ENCODE measurements around the gene DROSHA. TPM values are rescaled to one million over a fixed set of nuclear protein-coding genes. Genes with fewer than 3 reads are reported as not detected.

DROSHA gene
- total RNA-seq, 1 experiment from 2014 or later = 162 TPM

- intact Hi-C loops (cut with micrococcal nuclease; ENCODE audit: unreplicated experiment) = no loop called here
- peaks cover 37% of the 10 kb centered on the region for H3K36me3 ChIP-seq (ENCODE audit: low read depth)
Observed at GRCh38 chr5:31516802-31517201, 15.1 kb downstream of the DROSHA start.

DNA sequence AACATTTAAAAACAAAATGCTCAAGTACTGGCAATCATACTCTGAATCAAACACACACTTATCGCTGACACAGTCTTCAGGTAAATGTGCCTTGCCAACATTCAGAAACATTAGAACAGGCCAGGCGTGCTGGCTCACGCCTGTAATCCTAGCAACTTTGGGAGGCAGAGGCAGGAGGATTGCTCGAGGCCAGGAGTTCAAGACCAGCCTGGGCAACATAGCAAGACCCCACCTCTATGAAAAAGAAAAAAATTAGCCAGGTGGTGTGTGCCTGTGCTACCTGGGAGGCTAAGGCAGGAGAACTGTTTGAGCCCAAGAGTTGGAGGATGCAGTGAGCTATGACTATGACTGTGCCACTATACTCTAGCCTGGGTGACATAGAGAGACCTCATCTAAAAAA lies 20.6 kb downstream of the DROSHA start:
- Histone ChIP-seq H4K20me1 (ENCODE audit: insufficient read depth) (peaks cover 9% of the 10 kb centered on the region; the same call in 1 of the 2 replicates), H3K36me3 (ENCODE audit: low read depth) (peaks cover 50% of the 10 kb centered on the region), H3K79me2 (ENCODE audit: low read depth) (no peaks in the 10 kb centered on the region), H2AFZ (no peak overlapping the region), H3K4me1 (replicated peaks; ENCODE audit: insufficient read depth) (no peaks in the 10 kb centered on the region), H3K27me3 (ENCODE audit: insufficient read depth, low read depth) (no peaks in the 10 kb centered on the region), H3K4me2 (no peak overlapping the region), H3K27ac (no peak overlapping the region), H3K9me3 (ENCODE audit: insufficient read depth, low read depth) (no peaks in the 10 kb centered on the region), H3F3A (ENCODE audit: insufficient read depth, low read depth) (no peaks in the 10 kb centered on the region), H3K4me3 (no peak overlapping the region), H3K9me2 (ENCODE audit: insufficient read depth) (no peaks in the 10 kb centered on the region)
- POLR2A ChIA-PET (ENCODE audit: unreplicated experiment) = no interaction called here
- CTCF ChIA-PET = no interaction called here
- intact Hi-C loops (cut with micrococcal nuclease; ENCODE audit: unreplicated experiment) = no loop called here
- DNase-seq = no peak
- TF ChIP-seq, protein P1, sequence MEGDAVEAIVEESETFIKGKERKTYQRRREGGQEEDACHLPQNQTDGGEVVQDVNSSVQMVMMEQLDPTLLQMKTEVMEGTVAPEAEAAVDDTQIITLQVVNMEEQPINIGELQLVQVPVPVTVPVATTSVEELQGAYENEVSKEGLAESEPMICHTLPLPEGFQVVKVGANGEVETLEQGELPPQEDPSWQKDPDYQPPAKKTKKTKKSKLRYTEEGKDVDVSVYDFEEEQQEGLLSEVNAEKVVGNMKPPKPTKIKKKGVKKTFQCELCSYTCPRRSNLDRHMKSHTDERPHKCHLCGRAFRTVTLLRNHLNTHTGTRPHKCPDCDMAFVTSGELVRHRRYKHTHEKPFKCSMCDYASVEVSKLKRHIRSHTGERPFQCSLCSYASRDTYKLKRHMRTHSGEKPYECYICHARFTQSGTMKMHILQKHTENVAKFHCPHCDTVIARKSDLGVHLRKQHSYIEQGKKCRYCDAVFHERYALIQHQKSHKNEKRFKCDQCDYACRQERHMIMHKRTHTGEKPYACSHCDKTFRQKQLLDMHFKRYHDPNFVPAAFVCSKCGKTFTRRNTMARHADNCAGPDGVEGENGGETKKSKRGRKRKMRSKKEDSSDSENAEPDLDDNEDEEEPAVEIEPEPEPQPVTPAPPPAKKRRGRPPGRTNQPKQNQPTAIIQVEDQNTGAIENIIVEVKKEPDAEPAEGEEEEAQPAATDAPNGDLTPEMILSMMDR (conservative IDR thresholded peaks at IDR 0.05) = no peak
- TF ChIP-seq EZH2 (IDR thresholded peaks at IDR 0.05; ENCODE audit: low read depth) = no peak
- no TSS peak for BruUV-seq (replicated peaks)

More at GRCh38 chr5:31516802-31517201, 15.1 kb downstream of the DROSHA start:
- Histone ChIP-seq H3K9me2 (ENCODE audit: insufficient read depth) (no peaks in the 10 kb centered on the region), H3K79me2 (ENCODE audit: low read depth) (no peaks in the 10 kb centered on the region), H3K27ac (no peak overlapping the region), H3K9me3 (ENCODE audit: insufficient read depth, low read depth) (no peaks in the 10 kb centered on the region), H3K4me1 (replicated peaks; ENCODE audit: insufficient read depth) (no peaks in the 10 kb centered on the region), H3F3A (ENCODE audit: insufficient read depth, low read depth) (no peaks in the 10 kb centered on the region; the same call in 1 of the 2 replicates), H3K4me3 (no peak overlapping the region), H3K27me3 (ENCODE audit: insufficient read depth, low read depth) (no peaks in the 10 kb centered on the region), H4K20me1 (ENCODE audit: insufficient read depth) (peaks cover 6% of the 10 kb centered on the region), H2AFZ (no peak overlapping the region), H3K4me2 (no peak overlapping the region)
- TF ChIP-seq, protein P1 (conservative IDR thresholded peaks at IDR 0.05) = no peak
- TF ChIP-seq EZH2 (IDR thresholded peaks at IDR 0.05; ENCODE audit: low read depth) = no peak
- no peak for DNase-seq
- BruUV-seq (replicated peaks) = no TSS peak
- ChIA-PET CTCF (no interaction called here), POLR2A (ENCODE audit: unreplicated experiment) (no interaction called here)

DNA sequence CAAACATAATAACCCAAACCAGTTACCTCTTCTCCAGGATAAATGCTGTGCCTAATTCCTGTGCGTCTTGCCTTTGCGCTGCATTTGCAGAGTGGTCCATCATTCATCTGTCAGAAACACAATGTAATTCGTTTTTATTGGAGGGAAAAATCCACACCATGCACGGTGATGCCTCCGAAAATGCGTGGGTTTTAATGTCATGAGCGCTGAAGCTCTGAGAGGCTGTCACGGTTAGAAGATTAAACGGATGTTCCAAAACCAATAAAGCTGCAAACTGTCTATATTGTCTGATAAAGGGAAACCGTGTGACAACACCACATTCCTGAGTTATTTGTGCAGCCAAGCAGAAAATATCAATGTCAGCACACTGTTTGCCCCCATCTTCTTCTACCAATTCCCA lies 27.4 kb downstream of the DROSHA start:
- TF ChIP-seq EZH2 (IDR thresholded peaks at IDR 0.05; ENCODE audit: low read depth) = no peak
- TF ChIP-seq, protein P1 (conservative IDR thresholded peaks at IDR 0.05) = no peak
- no peak overlapping the region for H3K4me3 ChIP-seq
- intact Hi-C loops (cut with micrococcal nuclease; ENCODE audit: unreplicated experiment) = no loop called here
- H3K4me1 ChIP-seq (replicated peaks; ENCODE audit: insufficient read depth) = no peaks in the 10 kb centered on the region
- no peaks in the 10 kb centered on the region for H3K9me2 ChIP-seq (ENCODE audit: insufficient read depth)
- H3K4me2 ChIP-seq = no peak overlapping the region
- no peaks in the 10 kb centered on the region for H3K27me3 ChIP-seq (ENCODE audit: insufficient read depth, low read depth)
- H3K9me3 ChIP-seq (ENCODE audit: insufficient read depth, low read depth) = no peaks in the 10 kb centered on the region
- no peak overlapping the region for H3K27ac ChIP-seq
- 0 out of 2 replicates have a peak, but pooled peaks cover 4% of the 10 kb centered on the region for H4K20me1 ChIP-seq (ENCODE audit: insufficient read depth)
- no peaks in the 10 kb centered on the region for H3F3A ChIP-seq (ENCODE audit: insufficient read depth, low read depth)
- no peaks in the 10 kb centered on the region for H3K79me2 ChIP-seq (ENCODE audit: low read depth)
- BruUV-seq (replicated peaks) = no TSS peak
- ChIA-PET POLR2A (ENCODE audit: unreplicated experiment) (no interaction called here), CTCF (no interaction called here)
- DNase-seq = no peak
- no peak overlapping the region for H2AFZ ChIP-seq
- H3K36me3 ChIP-seq (ENCODE audit: low read depth) = peaks cover 53% of the 10 kb centered on the region
